Right atrium auricular region (tissue), 2 donors: Measurements from ENCODE around the gene DENND1B. TPM values are rescaled to one million over a fixed set of nuclear protein-coding genes. Genes with fewer than 3 reads are reported as not detected.
"Not testable (repeated sequence)": the region's sequence is repeated elsewhere in the genome, so short reads cannot be mapped to it uniquely, and the experiment has no call there.

Experiments used
- DNase-seq: peaks from one replicate; pipeline ENCODE4 v3.0.0-alpha.2; 2019; ENCODE audit warnings: low spot score
- H3K27ac ChIP-seq, 2 donors: fragments of 200-600 bp; sonication (generic); 1 replicate in 1 of 2; 2 replicates in 1 of 2; pipeline ENCODE4 v1.5.1; 2016 to 2019
- H3K27me3 ChIP-seq, 2 donors: fragments of 200-600 bp; sonication (generic); one replicate each; pipeline versions ENCODE4 v1.5.1 to v1.6.0; 2017 to 2019
- H3K36me3 ChIP-seq: fragments of 200-600 bp; sonication (generic); one replicate; pipeline ENCODE4 v1.5.1; 2016
- H3K4me1 ChIP-seq, 2 donors: fragments of 200-600 bp; sonication (generic); one replicate each; pipeline versions ENCODE4 v1.5.1 to v1.6.0; 2017 to 2019
- H3K4me3 ChIP-seq, 2 donors: fragments of 200-600 bp; sonication (generic); 1 replicate in 1 of 2; 2 replicates in 1 of 2; pipeline ENCODE4 v1.5.1; 2017 to 2019; ENCODE audit warnings: mild to moderate bottlenecking in 1 of 2, moderate library complexity in 1 of 2
- H3K9me3 ChIP-seq, 2 donors: fragments of 200-600 bp; sonication (generic); one replicate each; pipeline ENCODE4 v1.5.1; 2019
- CTCF ChIP-seq, 2 donors: fragments of 200-600 bp; sonication (generic); IDR thresholded peaks; one replicate each; pipeline ENCODE4 v1.5.1; 2019; ENCODE audit warnings: antibody characterized with exemption in 2 of 2
- total RNA-seq, 2 donors: library from RNA; depleted of rRNA; stranded (reverse); fragments of >200 nt; gene quantifications; one replicate each; pipeline ENCODE4 v1.1.0, GENCODE V29; 2016

Gene DENND1B
- total RNA-seq, 2 donors from 2014 or later, result 11.8 to 16.0 TPM

- TF ChIP-seq CTCF (IDR thresholded peaks at IDR 0.05), result no peak
- no peak overlapping the region for H3K27ac ChIP-seq
- H3K36me3 ChIP-seq, result no peaks in the 10 kb centered on the region
- H3K4me3 ChIP-seq, result no peak overlapping the region
- H3K9me3 ChIP-seq, result no peaks in the 10 kb centered on the region
- H3K4me1 ChIP-seq, result peaks cover 0 to 41% of the 10 kb centered on the region in 2 donors
- H3K27me3 ChIP-seq, result no peaks in the 10 kb centered on the region
- DNase-seq, result no peak
Observed at GRCh38 chr1:197768014-197768805, 7.1 kb downstream of the DENND1B start.

- H3K9me3 ChIP-seq, result no peaks in the 10 kb centered on the region
- H3K27ac ChIP-seq, result no peak overlapping the region
- no peaks in the 10 kb centered on the region for H3K36me3 ChIP-seq
- TF ChIP-seq CTCF (IDR thresholded peaks at IDR 0.05), result no peak
- H3K4me3 ChIP-seq, result no peak overlapping the region
- H3K27me3 ChIP-seq, result no peaks in the 10 kb centered on the region
- peaks cover 0 to 23% of the 10 kb centered on the region in 2 donors for H3K4me1 ChIP-seq
- no peak for DNase-seq
Observed at GRCh38 chr1:197763769-197764168, 11.5 kb downstream of the DENND1B start.

DNA sequence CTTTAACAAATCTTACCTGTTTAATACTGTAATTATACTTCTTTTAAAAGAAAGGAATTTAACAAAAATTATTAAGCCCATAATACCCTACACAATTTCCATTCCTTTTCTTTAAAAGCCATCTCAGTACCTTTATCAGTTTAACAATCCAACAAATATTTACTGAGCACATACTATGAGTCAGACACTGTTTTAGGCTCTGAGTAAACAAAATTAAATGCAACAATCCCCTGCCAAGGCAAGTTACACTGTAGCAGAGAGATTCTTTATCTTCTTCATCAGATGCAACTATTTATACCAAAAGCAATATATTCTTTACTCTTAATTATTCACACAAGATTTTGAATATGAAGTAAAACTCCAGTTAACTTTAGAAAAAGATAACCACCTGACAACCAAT, 12.0 kb downstream of the DENND1B start:
- no peak for TF ChIP-seq CTCF (IDR thresholded peaks at IDR 0.05)
- H3K27ac ChIP-seq, result no peak overlapping the region
- no peaks in the 10 kb centered on the region for H3K9me3 ChIP-seq
- no peaks in the 10 kb centered on the region for H3K27me3 ChIP-seq
- no peak overlapping the region for H3K4me3 ChIP-seq
- H3K36me3 ChIP-seq, result no peaks in the 10 kb centered on the region
- peaks cover 0 to 18% of the 10 kb centered on the region in 2 donors for H3K4me1 ChIP-seq
- no peak for DNase-seq

GRCh38 chr1:197761654-197762053, 13.6 kb downstream of the DENND1B start:
- H3K9me3 ChIP-seq, result no peaks in the 10 kb centered on the region
- no peaks in the 10 kb centered on the region for H3K27me3 ChIP-seq
- no peak overlapping the region for H3K27ac ChIP-seq
- peaks cover 0 to 5% of the 10 kb centered on the region in 2 donors for H3K4me1 ChIP-seq
- TF ChIP-seq CTCF (IDR thresholded peaks at IDR 0.05), result no peak
- H3K4me3 ChIP-seq, result no peak overlapping the region
- no peaks in the 10 kb centered on the region for H3K36me3 ChIP-seq
- DNase-seq, result no peak

DNA sequence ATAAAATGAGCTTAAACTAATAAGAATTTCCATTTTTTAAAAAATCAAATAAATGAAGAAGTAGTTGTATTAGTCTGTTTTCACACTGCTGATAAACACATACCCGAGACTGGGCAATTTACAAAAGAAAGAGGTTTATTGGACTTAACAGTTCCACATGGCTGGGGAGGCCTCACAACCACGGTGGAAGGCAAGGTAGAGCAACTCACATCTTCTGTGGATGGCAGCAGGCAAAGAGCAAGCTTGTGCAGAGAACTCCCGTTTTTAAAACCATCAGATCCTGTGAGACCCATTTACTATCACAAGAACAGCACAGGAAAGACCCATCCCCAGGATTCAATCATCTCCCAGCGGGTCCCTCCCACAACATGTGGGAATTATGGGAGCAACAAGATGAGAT, 19.7 kb downstream of the DENND1B start:
- H3K36me3 ChIP-seq, H3K27me3 ChIP-seq, DNase-seq, H3K4me1 ChIP-seq, H3K4me3 ChIP-seq, H3K9me3 ChIP-seq, H3K27ac ChIP-seq: not testable (repeated sequence)

DNA sequence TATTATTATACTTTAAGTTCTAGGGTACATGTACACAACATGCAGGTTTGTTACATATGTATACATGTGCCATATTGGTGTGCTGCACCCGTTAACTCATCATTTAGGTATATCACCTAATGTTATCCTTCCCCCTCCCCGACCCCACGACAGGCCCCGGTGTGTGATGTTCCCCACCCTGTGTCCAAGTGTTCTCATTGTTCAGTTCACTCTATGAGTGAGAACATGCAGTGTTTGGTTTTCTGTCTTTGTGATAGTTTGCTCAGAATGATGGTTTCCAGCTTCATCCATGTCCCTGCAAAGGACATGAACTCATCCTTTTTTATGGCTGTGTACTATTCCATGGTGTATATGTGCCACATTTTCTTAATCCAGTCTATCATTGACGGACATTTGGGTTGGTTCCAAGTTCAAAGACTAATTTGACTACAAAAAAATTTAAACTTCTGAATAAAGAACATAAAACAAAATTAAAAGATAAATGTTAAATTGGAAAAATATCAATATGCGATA, 22.6 kb downstream of the DENND1B start:
- not testable (repeated sequence) for H3K27me3 ChIP-seq, H3K27ac ChIP-seq, H3K9me3 ChIP-seq, H3K4me1 ChIP-seq, H3K4me3 ChIP-seq, DNase-seq, H3K36me3 ChIP-seq

GRCh38 chr1:197750366-197750765, 24.9 kb downstream of the DENND1B start:
- H3K4me3 ChIP-seq, result no peak overlapping the region
- H3K9me3 ChIP-seq, result no peaks in the 10 kb centered on the region
- H3K27me3 ChIP-seq, result no peaks in the 10 kb centered on the region
- H3K27ac ChIP-seq, result no peak overlapping the region
- no peaks in the 10 kb centered on the region for H3K4me1 ChIP-seq
- no peak for DNase-seq
- TF ChIP-seq CTCF (IDR thresholded peaks at IDR 0.05), result no peak
- H3K36me3 ChIP-seq, result no peaks in the 10 kb centered on the region
